AG09319 (cell line): ENCODE data around the gene TSPAN18.

Source experiments
- DNase-seq: peaks from one replicate; pipeline ENCODE4 v3.0.0-alpha.2; 2010; ENCODE audit warnings: low read depth; ENCODE audit errors: extremely low read depth
- CTCF ChIP-seq: IDR thresholded peaks from 2 replicates; pipeline ENCODE4 v1.5.1; 2011; ENCODE audit warnings: low read depth, mild to moderate bottlenecking, inconsistent platforms, low read length, moderate library complexity

The TSPAN18 gene

GRCh38 chr11:44840085-44840478, 113.3 kb downstream of the TSPAN18 start:
- TF ChIP-seq CTCF: no peak
- DNase-seq: no peak

GRCh38 chr11:44840521-44841251, 113.9 kb downstream of the TSPAN18 start:
- no peak for DNase-seq
- no peak for TF ChIP-seq CTCF

GRCh38 chr11:44842220-44842619, 115.5 kb downstream of the TSPAN18 start:
- DNase-seq: peak; percentile 59

GRCh38 chr11:44846852-44847251, 120.1 kb downstream of the TSPAN18 start:
- no peak for TF ChIP-seq CTCF

More at GRCh38 chr11:44842220-44842619, 115.5 kb downstream of the TSPAN18 start:
- TF ChIP-seq CTCF: no peak

GRCh38 chr11:44847316-44847715, 120.6 kb downstream of the TSPAN18 start:
- no peak for TF ChIP-seq CTCF
- no peak for DNase-seq

More at GRCh38 chr11:44846852-44847251, 120.1 kb downstream of the TSPAN18 start:
- no peak for DNase-seq

- no peak for TF ChIP-seq CTCF
- no peak for DNase-seq
Observed at GRCh38 chr11:44848203-44848962, 121.6 kb downstream of the TSPAN18 start.

- no peak for TF ChIP-seq CTCF
- no peak for DNase-seq
Observed at GRCh38 chr11:44848963-44849350, 122.2 kb downstream of the TSPAN18 start.
